Measurements from ENCODE around the gene ZNF212.

GRCh38 chr7:149302222-149302621 is 62.8 kb downstream of the ZNF212 start:
- TF ChIP-seq, protein P1, sequence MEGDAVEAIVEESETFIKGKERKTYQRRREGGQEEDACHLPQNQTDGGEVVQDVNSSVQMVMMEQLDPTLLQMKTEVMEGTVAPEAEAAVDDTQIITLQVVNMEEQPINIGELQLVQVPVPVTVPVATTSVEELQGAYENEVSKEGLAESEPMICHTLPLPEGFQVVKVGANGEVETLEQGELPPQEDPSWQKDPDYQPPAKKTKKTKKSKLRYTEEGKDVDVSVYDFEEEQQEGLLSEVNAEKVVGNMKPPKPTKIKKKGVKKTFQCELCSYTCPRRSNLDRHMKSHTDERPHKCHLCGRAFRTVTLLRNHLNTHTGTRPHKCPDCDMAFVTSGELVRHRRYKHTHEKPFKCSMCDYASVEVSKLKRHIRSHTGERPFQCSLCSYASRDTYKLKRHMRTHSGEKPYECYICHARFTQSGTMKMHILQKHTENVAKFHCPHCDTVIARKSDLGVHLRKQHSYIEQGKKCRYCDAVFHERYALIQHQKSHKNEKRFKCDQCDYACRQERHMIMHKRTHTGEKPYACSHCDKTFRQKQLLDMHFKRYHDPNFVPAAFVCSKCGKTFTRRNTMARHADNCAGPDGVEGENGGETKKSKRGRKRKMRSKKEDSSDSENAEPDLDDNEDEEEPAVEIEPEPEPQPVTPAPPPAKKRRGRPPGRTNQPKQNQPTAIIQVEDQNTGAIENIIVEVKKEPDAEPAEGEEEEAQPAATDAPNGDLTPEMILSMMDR (conservative IDR thresholded peaks at IDR 0.05 in 1 of 2, IDR thresholded peaks at IDR 0.05 in 1 of 2; ENCODE audit: low read depth in 1 of 2, low read length in 2 of 2) = no peak
- no peak for TF ChIP-seq EZH2 (IDR thresholded peaks at IDR 0.05; ENCODE audit: low read length, missing control alignments)

All from fibroblast of lung (primary cell).